Measurements from ENCODE around the gene LMNA.

GRCh38 chr1:156150333-156151011, 36.0 kb downstream of the LMNA start:
- TF ChIP-seq, protein P1, sequence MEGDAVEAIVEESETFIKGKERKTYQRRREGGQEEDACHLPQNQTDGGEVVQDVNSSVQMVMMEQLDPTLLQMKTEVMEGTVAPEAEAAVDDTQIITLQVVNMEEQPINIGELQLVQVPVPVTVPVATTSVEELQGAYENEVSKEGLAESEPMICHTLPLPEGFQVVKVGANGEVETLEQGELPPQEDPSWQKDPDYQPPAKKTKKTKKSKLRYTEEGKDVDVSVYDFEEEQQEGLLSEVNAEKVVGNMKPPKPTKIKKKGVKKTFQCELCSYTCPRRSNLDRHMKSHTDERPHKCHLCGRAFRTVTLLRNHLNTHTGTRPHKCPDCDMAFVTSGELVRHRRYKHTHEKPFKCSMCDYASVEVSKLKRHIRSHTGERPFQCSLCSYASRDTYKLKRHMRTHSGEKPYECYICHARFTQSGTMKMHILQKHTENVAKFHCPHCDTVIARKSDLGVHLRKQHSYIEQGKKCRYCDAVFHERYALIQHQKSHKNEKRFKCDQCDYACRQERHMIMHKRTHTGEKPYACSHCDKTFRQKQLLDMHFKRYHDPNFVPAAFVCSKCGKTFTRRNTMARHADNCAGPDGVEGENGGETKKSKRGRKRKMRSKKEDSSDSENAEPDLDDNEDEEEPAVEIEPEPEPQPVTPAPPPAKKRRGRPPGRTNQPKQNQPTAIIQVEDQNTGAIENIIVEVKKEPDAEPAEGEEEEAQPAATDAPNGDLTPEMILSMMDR (IDR thresholded peaks at IDR 0.05): no peak
- TF ChIP-seq POLR2A (IDR thresholded peaks at IDR 0.05): no peak

All from right lobe of liver (tissue), 4 donors.